Upper lobe of left lung (tissue), 4 donors: Measurements from ENCODE around the gene SLFN13.

ENCODE experiments used
- POLR2A ChIP-seq, 4 donors: fragments of 450-650 bp; IDR thresholded peaks; one replicate each; pipeline ENCODE4 v1.5.1; 2016 to 2017; ENCODE audit warnings: antibody characterized with exemption in 4 of 4, mild to moderate bottlenecking in 2 of 4
- TF ChIP-seq, protein P1 (sequence below), 6 experiments: fragments of 450-650 bp in 4 of 6; fragments of 200-600 bp in 2 of 6; sonication (generic) in 2 of 6; IDR thresholded peaks; one replicate each; pipeline ENCODE4 v1.5.1; 2016 to 2019; ENCODE audit warnings: antibody characterized with exemption in 6 of 6

GRCh38 chr17:35448899-35449227 is 297 bp upstream of the SLFN13 start:
- TF ChIP-seq, protein P1, sequence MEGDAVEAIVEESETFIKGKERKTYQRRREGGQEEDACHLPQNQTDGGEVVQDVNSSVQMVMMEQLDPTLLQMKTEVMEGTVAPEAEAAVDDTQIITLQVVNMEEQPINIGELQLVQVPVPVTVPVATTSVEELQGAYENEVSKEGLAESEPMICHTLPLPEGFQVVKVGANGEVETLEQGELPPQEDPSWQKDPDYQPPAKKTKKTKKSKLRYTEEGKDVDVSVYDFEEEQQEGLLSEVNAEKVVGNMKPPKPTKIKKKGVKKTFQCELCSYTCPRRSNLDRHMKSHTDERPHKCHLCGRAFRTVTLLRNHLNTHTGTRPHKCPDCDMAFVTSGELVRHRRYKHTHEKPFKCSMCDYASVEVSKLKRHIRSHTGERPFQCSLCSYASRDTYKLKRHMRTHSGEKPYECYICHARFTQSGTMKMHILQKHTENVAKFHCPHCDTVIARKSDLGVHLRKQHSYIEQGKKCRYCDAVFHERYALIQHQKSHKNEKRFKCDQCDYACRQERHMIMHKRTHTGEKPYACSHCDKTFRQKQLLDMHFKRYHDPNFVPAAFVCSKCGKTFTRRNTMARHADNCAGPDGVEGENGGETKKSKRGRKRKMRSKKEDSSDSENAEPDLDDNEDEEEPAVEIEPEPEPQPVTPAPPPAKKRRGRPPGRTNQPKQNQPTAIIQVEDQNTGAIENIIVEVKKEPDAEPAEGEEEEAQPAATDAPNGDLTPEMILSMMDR (IDR thresholded peaks at IDR 0.05) = no peak
- TF ChIP-seq POLR2A (IDR thresholded peaks at IDR 0.05) = no peak
